GM15510 (cell line): ENCODE results near the gene RALGAPA2.

Experiments
- POLR2A ChIP-seq: IDR thresholded peaks from 3 replicates; pipeline ENCODE4 v1.6.1; 2011; ENCODE audit warnings: borderline replicate concordance; ENCODE audit not compliant: insufficient read length; ENCODE audit errors: extremely low read depth

Gene RALGAPA2

DNA sequence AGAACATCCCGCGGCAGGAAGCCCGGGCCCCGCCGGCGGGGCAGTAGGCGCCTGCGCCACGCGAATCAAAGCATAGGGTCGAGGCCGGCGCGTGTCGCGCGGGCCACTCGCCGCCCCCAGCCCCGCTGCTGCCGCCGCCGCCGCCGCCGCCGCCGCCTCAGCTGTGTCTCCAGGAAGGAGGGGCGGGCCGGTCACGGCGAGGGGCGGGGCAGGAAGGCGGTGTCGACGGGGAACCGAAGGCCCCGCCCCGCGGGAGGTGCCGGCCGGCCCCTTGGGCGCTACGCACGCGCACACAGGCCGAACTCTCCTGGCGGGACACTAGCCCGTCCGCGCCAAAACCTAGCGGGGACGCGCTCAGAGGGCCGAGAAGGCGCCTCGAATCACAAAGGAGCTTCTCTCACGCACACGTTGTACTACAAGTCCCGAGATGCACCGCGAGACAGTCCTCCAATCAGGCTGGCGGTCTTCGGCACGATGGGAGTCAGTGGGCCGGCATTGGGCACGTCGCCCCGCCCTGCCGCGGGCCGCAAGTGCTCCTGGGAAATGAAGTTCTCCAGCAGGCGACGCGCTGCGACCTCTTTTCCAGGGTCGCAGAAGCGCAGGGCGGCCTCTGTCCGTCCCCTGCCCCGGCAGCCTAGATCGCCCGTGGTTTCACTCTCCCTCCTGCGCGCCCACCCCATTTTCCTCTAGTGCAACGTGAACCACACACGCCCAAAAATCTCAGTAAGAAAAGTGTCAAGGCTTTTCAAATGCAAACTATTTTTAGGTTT lies at the start of gene RALGAPA2:
RALGAPA2 (minus strand) TSS at position 171 of the 770 bp plus-strand sequence; CDS start at position 7, 164 bp downstream.
- peak; percentile 33 for TF ChIP-seq POLR2A

- TF ChIP-seq POLR2A = no peak
Measured at GRCh38 chr20:20761301-20761700, 48.9 kb upstream of the RALGAPA2 start.

- TF ChIP-seq POLR2A = no peak
Measured at GRCh38 chr20:20759132-20759531, 46.7 kb upstream of the RALGAPA2 start.

GRCh38 chr20:20755674-20756319 lies 43.4 kb upstream of the RALGAPA2 start:
- TF ChIP-seq POLR2A = no peak

GRCh38 chr20:20755231-20755630 lies 42.8 kb upstream of the RALGAPA2 start:
- no peak for TF ChIP-seq POLR2A

- TF ChIP-seq POLR2A = no peak
Measured at GRCh38 chr20:20754714-20755113, 42.3 kb upstream of the RALGAPA2 start.

DNA sequence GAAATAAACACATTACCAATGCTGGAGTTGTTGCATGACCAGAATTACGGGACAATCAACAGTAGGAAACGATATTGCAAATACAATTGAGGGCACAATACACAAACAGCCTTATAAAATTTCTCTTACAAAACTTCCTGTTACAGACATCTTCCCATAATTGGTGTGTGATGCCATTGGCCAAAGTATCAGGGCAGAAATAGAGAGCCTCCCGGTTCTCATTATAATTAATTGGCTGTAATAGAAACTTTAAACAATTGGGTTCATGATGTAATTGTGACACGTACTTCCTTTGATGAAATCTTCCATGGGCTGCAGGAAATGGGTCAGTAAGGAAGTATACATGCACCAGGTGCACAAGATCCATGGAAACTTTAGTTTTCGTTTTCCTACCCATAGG lies 40.3 kb upstream of the RALGAPA2 start:
- no peak for TF ChIP-seq POLR2A

DNA sequence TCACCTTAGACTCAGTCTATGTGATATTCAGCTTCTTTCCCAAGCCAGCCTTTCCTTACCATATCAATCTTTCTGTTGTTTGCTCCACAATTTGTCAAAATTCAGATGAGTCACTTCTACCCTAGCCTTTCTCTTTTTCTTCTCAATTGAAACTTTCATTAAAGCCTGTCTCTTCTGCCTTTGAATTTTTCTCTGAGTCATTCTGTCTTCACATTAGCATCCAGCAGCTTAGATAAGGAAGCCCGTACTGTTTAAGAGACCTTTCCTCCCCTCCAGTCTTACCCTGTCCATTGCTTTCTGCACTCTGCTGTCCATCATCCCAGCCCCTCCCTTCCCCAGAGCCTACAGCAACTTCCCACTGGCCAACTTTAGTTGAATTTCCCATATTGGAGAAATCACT lies 34.9 kb upstream of the RALGAPA2 start:
- TF ChIP-seq POLR2A = no peak

DNA sequence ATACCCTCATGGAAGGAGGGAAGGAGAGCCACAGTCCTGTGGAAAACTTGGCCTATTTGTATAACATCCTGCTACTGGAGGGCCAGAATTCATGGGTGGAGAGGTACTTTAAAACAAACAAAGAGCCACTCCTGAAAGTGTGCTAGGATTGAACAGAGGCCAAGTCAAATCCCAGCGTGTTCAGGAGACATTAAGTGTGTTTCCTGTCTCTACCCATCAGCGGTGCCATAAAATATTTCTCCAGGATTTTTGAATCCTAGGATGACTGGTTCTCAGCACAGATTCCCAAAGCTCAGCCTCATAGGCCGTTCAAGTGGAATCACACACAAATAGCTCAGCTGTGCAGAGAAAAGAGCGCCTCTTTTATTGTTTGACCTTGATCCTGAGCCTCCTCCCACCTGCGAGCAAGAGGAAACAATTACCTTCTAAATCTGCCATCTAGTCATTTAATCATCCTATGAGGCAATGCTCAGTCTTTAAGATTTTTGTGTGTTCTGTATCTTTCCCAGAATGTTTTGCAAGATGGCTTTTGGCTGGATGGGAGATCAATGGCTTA lies 31.8 kb upstream of the RALGAPA2 start:
- no peak for TF ChIP-seq POLR2A

GRCh38 chr20:20743511-20744169 lies 31.2 kb upstream of the RALGAPA2 start:
- TF ChIP-seq POLR2A = no peak

DNA sequence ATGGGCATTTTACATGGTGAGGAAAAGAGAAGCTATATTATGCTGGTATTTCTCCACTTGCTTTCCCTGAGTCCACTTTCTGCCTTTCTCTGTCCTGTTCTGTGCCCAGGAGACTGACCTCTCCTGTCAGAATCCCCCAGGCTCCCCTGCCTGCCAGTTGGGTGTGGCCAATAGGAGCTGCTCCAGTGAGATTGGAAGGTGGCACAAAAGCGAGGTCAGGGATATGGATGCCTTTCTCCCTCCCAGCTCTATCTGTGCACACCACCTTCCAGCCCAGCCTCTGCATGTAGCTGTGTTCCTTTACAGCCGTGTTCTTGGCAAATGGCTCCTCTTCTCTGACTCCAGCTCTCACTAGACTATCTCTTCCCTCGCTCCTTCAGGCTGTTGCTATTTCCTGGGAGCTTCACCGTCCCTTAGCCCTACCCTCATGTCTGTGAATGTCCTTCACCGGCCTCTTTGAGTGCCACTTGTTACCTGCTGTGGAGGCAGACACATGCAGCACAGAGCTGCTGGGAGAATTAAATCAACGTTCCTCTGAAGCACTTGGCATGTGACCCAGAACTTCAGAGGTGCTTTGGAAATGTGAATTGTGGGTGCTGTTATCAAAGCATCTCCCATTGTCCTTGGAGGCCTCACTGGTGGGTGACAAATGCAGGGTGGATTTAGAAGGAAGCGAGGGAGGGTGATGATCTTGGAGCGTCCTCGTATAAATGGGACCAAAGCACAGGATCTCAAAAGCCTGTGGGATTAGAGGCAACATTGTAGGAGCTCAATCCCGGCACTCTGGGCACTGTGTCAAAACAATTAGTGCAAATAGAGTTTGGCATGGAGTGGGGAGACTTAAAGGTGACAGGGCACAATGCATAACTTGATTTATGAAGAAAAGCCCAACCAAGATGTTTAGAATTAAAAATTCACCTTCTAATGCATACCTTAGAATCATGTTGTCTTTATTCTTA lies 28.9 kb upstream of the RALGAPA2 start:
- no peak for TF ChIP-seq POLR2A

- TF ChIP-seq POLR2A = no peak
Measured at GRCh38 chr20:20740541-20740940, 28.1 kb upstream of the RALGAPA2 start.

GRCh38 chr20:20737158-20737557 lies 24.7 kb upstream of the RALGAPA2 start:
- no peak for TF ChIP-seq POLR2A

DNA sequence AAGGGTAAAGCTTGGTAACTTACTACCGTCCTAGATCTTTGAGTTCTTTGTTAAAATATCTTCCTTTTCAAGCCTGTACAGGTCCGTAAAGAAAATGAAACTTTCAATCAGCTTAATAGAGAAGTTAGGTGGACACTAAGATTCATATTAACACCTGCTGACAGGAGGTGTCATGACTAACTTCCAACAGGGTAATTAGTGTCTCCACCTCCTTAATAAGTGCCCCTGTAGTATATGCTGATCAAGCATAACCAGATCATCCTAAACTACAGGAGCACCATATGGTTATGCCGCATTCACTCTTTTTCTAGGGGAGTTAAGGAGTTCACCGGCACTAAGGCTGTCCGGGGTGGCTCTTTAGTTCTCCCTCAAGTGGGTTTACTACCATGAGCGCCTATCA lies 23.9 kb upstream of the RALGAPA2 start:
- no peak for TF ChIP-seq POLR2A
